ENCODE results near the gene AGTPBP1. TPM values are rescaled to one million over a fixed set of nuclear protein-coding genes. Genes with fewer than 3 reads are reported as not detected.
"Not testable (repeated sequence)": the region's sequence is repeated elsewhere in the genome, so short reads cannot be mapped to it uniquely, and the experiment has no call there.

AGTPBP1 gene
- total and polyA plus RNA-seq, 4 donors: 8.6 to 32.7 (median 18.3) TPM

DNA sequence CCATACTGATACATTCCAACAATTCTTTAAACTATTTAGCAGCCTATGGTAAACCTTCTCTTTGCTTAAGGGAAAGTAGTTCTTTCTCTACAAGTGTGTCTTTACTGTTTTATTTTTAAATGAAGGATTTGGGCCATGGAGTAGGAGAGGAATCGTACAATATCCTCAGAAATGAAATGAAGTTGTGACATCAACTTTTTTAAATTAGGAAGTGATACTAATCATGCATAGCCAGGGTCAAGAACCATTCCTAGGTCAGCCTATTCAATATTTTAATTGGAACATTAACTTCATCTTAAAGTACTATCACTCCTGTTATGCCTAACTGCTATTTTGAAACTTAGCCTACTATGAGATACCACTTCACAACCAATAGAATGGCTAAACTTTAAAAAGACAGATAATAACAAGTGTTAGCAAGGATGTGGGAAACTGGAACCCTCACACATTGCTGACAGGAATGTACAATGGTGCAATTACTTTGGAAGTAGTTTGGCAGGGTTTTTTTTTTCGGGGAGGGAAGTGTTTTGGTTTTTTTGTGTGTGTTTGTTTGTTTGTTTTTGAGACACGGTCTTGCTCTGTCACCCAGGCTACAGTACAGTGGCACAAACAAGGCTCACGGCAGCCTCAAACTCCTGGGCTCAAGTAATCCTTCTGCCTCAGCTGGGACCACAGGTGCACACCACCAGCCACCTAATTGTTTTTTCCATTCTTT is 10.7 kb downstream of the AGTPBP1 start:
- Histone ChIP-seq H3K27me3 (ENCODE audit: control insufficient read depth in 1 of 2, insufficient read depth in 2 of 2, low read length in 1 of 2) (no peaks in the 10 kb centered on the region), H3K4me3 (ENCODE audit: low read length in 2 of 2) (no peak overlapping the region), H3K4me1 (ENCODE audit: control insufficient read depth in 1 of 2, insufficient read depth in 2 of 2, low read length in 2 of 2) (peaks cover 2 to 5% of the 10 kb centered on the region in 2 donors), H3K36me3 (ENCODE audit: control insufficient read depth in 1 of 2, insufficient read depth in 2 of 2, low read length in 1 of 2) (no peaks in the 10 kb centered on the region), H3K27ac (ENCODE audit: low read depth in 1 of 2, low read length in 2 of 2) (no peak overlapping the region), H3K9me3 (ENCODE audit: control insufficient read depth, low read length) (no peaks in the 10 kb centered on the region)
- 82 to 87% methylated on average over 4 of the region's 4 CpGs for WGBS, 2 donors
- no peak for DNase-seq
- no peak for ATAC-seq (ENCODE audit: low FRiP score)
- intact Hi-C loops (cut with DNase I): no loop called here

DNA sequence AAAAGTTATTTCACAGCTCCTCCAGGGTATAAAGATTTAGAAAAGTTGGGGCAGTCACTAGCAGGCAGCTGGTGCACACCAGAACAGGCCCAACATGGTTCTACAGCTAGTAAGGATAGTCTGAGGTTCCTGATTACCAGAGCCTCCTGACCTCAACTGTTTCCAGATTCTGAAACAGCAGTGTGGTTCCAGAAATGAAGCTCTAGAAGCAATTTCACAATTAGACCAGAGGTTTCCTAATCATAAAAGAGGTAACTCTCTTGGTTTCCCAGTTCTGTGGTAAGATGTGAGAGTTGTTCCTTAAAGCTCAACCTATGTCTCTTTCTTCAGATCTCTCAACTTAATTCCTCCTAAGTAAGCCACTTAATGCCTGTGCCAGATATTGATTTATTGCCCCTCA is 11.9 kb downstream of the AGTPBP1 start:
- H3K9me3 ChIP-seq (ENCODE audit: control insufficient read depth, low read length): no peaks in the 10 kb centered on the region
- no peaks in the 10 kb centered on the region for H3K27me3 ChIP-seq (ENCODE audit: control insufficient read depth in 1 of 2, insufficient read depth in 2 of 2, low read length in 1 of 2)
- no peak overlapping the region for H3K27ac ChIP-seq (ENCODE audit: low read depth in 1 of 2, low read length in 2 of 2)
- intact Hi-C loops (cut with DNase I): no loop called here
- no peak for DNase-seq
- no peak overlapping the region for H3K4me3 ChIP-seq (ENCODE audit: low read length in 2 of 2)
- H3K36me3 ChIP-seq (ENCODE audit: control insufficient read depth in 1 of 2, insufficient read depth in 2 of 2, low read length in 1 of 2): no peaks in the 10 kb centered on the region
- peaks cover 2 to 5% of the 10 kb centered on the region in 2 donors for H3K4me1 ChIP-seq (ENCODE audit: control insufficient read depth in 1 of 2, insufficient read depth in 2 of 2, low read length in 2 of 2)
- no peak for ATAC-seq (ENCODE audit: low FRiP score)

DNA sequence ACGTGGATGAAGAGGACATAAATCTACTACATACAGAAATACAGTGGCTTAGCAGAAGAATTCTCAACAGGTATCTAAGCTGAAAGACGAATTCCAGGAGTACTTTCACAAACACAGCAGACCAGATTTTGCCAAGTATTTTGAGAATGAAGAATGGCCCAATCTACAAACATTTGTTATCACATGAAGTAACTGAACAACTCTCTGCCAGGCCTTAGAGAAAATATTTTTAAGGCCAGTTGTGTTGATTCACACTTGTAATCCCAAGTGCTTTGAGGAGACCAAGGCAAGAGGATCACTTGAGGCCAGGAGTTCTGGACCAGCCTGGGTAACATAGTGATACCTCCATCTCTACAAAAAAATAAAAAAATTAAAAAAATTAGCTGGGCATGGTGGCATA is 14.3 kb downstream of the AGTPBP1 start:
- H3K4me3 ChIP-seq (ENCODE audit: low read length in 2 of 2): no peak overlapping the region
- no peak overlapping the region for H3K27ac ChIP-seq (ENCODE audit: low read depth in 1 of 2, low read length in 2 of 2)
- intact Hi-C loops (cut with DNase I): no loop called here
- H3K27me3 ChIP-seq (ENCODE audit: control insufficient read depth in 1 of 2, insufficient read depth in 2 of 2, low read length in 1 of 2): no peaks in the 10 kb centered on the region
- DNase-seq (no peak), ATAC-seq (ENCODE audit: low FRiP score) (no peak)
- H3K9me3 ChIP-seq (ENCODE audit: control insufficient read depth, low read length): no peaks in the 10 kb centered on the region
- H3K4me1 ChIP-seq (ENCODE audit: control insufficient read depth in 1 of 2, insufficient read depth in 2 of 2, low read length in 2 of 2): peaks cover 2 to 5% of the 10 kb centered on the region in 2 donors
- no peaks in the 10 kb centered on the region for H3K36me3 ChIP-seq (ENCODE audit: control insufficient read depth in 1 of 2, insufficient read depth in 2 of 2, low read length in 1 of 2)
- 4 to 6% methylated on average over 2 of the region's 2 CpGs for WGBS, 2 donors

DNA sequence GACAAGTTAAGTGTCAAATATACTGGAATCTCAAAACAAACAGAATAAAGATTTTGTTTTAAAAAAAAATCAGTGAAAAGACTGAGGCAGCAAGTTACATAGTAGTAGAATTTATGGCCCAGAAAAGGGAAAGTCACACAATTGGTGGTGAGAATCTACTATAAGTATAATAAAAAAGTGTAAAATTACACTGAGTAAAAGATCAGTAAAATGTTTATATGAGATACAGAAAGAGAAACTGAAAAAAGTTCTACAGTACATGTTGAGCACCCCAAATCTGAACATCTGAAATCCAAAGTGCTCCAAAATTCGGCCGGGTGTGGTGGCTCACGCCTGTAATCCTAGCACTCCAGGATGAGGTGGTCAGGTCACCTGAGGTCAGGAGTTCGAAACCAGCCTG is 15.0 kb downstream of the AGTPBP1 start:
- no peaks in the 10 kb centered on the region for H3K27me3 ChIP-seq (ENCODE audit: control insufficient read depth in 1 of 2, insufficient read depth in 2 of 2, low read length in 1 of 2)
- H3K9me3 ChIP-seq (ENCODE audit: control insufficient read depth, low read length): no peaks in the 10 kb centered on the region
- no peaks in the 10 kb centered on the region for H3K36me3 ChIP-seq (ENCODE audit: control insufficient read depth in 1 of 2, insufficient read depth in 2 of 2, low read length in 1 of 2)
- H3K27ac ChIP-seq (ENCODE audit: low read depth in 1 of 2, low read length in 2 of 2): no peak overlapping the region
- no peak for DNase-seq
- H3K4me1 ChIP-seq (ENCODE audit: control insufficient read depth in 1 of 2, insufficient read depth in 2 of 2, low read length in 2 of 2): peaks cover 2 to 5% of the 10 kb centered on the region in 2 donors
- no peak for ATAC-seq (ENCODE audit: low FRiP score)
- 96% methylated on average over 4 of the region's 4 CpGs for WGBS, 2 donors
- intact Hi-C loops (cut with DNase I): no loop called here
- no peak overlapping the region for H3K4me3 ChIP-seq (ENCODE audit: low read length in 2 of 2)

DNA sequence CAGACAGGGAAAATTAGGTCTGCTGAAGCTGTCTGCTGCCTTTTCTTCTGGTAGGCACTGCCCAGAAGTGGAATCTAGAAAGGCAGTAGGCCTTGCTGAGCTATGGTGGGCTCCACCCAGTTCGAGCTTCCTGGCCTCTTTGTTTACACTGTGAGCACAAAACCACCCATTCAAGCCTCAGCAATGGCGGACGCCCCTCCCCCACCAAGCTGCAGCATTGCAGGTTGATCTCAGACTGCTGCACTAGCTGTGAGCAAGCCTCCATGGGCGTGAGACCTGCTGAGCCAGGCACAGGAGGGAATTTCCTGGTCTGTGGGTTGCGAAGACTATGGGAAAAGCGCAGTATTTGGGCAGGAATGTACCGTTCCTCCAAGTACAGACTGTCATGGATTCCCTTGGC is 18.5 kb downstream of the AGTPBP1 start:
- no peaks in the 10 kb centered on the region for H3K36me3 ChIP-seq (ENCODE audit: control insufficient read depth in 1 of 2, insufficient read depth in 2 of 2, low read length in 1 of 2)
- no peak for DNase-seq
- WGBS, 2 donors: 82 to 90% methylated on average over 7 of the region's 7 CpGs
- H3K9me3 ChIP-seq (ENCODE audit: control insufficient read depth, low read length): no peaks in the 10 kb centered on the region
- H3K4me1 ChIP-seq (ENCODE audit: control insufficient read depth in 1 of 2, insufficient read depth in 2 of 2, low read length in 2 of 2): peaks cover 2 to 5% of the 10 kb centered on the region in 2 donors
- intact Hi-C loops (cut with DNase I): no loop called here
- no peak overlapping the region for H3K4me3 ChIP-seq (ENCODE audit: low read length in 2 of 2)
- no peak overlapping the region for H3K27ac ChIP-seq (ENCODE audit: low read depth in 1 of 2, low read length in 2 of 2)
- ATAC-seq (ENCODE audit: low FRiP score): no peak
- H3K27me3 ChIP-seq (ENCODE audit: control insufficient read depth in 1 of 2, insufficient read depth in 2 of 2, low read length in 1 of 2): no peaks in the 10 kb centered on the region

DNA sequence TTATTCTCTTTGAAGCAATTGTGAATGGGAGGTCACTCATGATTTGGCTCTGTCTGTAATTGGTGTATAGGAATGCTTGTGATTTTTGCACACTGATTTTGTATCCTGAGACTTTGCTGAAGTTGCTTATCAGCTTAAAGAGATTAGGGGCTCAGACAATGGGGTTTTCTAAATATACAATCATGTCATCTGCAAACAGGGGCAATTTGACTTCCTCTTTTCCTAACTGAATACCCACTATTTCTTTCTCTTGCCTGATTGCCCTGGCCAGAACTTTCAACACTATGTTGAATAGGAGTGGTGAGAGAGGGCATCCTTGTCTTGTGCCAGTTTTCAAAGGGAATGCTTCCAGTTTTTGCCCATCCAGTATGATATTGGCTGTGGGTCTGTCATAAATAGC is 22.3 kb downstream of the AGTPBP1 start:
- intact Hi-C loops (cut with DNase I); H3K9me3 ChIP-seq (ENCODE audit: control insufficient read depth, low read length); H3K36me3 ChIP-seq (ENCODE audit: control insufficient read depth in 1 of 2, insufficient read depth in 2 of 2, low read length in 1 of 2); DNase-seq; ATAC-seq (ENCODE audit: low FRiP score); H3K27ac ChIP-seq (ENCODE audit: low read depth in 1 of 2, low read length in 2 of 2); H3K4me1 ChIP-seq (ENCODE audit: control insufficient read depth in 1 of 2, insufficient read depth in 2 of 2, low read length in 2 of 2); H3K27me3 ChIP-seq (ENCODE audit: control insufficient read depth in 1 of 2, insufficient read depth in 2 of 2, low read length in 1 of 2); H3K4me3 ChIP-seq (ENCODE audit: low read length in 2 of 2): not testable (repeated sequence)

DNA sequence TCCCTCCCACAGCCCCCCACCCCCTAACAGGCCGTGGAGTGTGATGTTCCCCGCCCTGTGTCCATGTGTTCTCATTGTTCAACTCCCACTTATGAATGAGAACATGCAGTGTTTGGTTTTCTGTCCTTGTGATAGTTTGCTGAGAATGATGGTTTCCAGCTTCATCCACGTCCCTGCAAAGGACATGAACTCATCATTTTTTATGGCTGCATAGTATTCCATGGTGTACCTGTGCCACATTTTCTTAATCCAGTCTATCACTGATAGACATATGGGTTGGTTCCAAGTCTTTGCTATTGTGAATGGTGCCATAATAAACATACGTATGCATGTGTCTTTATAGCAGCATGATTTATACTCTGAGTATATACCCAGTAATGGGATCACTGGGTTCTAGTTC is 23.9 kb downstream of the AGTPBP1 start:
- intact Hi-C loops (cut with DNase I): not testable (repeated sequence)

DNA sequence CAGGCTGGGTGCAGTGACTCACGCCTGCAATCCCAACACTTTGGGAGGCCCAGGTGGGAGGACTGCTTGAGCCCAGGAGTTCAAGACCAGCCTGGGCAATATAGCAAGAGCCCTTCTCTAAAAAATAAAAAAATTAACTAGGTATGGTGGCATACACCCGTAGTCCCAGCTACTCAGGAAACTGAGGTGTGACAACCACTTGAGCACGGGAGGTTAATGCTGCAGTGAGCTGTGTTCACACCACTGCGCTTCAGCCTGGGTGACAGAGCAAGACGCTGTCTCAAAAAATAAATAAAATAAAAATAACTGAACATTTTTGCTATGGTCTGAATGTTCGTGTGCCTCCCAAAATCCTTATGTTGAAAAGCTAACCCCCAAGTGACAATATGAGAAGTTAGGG is 24.5 kb downstream of the AGTPBP1 start:
- Histone ChIP-seq H3K9me3 (ENCODE audit: control insufficient read depth, low read length) (no peaks in the 10 kb centered on the region), H3K27me3 (ENCODE audit: control insufficient read depth in 1 of 2, insufficient read depth in 2 of 2, low read length in 1 of 2) (no peaks in the 10 kb centered on the region), H3K4me3 (ENCODE audit: low read length in 2 of 2) (no peak overlapping the region), H3K27ac (ENCODE audit: low read depth in 1 of 2, low read length in 2 of 2) (no peak overlapping the region), H3K4me1 (ENCODE audit: control insufficient read depth in 1 of 2, insufficient read depth in 2 of 2, low read length in 2 of 2) (no peaks in the 10 kb centered on the region), H3K36me3 (ENCODE audit: control insufficient read depth in 1 of 2, insufficient read depth in 2 of 2, low read length in 1 of 2) (no peaks in the 10 kb centered on the region)
- intact Hi-C loops (cut with DNase I): no loop called here
- ATAC-seq (ENCODE audit: low FRiP score) (no peak), DNase-seq (no peak)
- 97 to 99% methylated on average over 6 of the region's 6 CpGs for WGBS, 2 donors

More for the DNA sequence above, 23.9 kb downstream of the AGTPBP1 start:
- not testable (repeated sequence) for H3K27ac ChIP-seq (ENCODE audit: low read depth in 1 of 2, low read length in 2 of 2); H3K4me1 ChIP-seq (ENCODE audit: control insufficient read depth in 1 of 2, insufficient read depth in 2 of 2, low read length in 2 of 2); ATAC-seq (ENCODE audit: low FRiP score); DNase-seq; H3K27me3 ChIP-seq (ENCODE audit: control insufficient read depth in 1 of 2, insufficient read depth in 2 of 2, low read length in 1 of 2); H3K4me3 ChIP-seq (ENCODE audit: low read length in 2 of 2); H3K36me3 ChIP-seq (ENCODE audit: control insufficient read depth in 1 of 2, insufficient read depth in 2 of 2, low read length in 1 of 2); H3K9me3 ChIP-seq (ENCODE audit: control insufficient read depth, low read length)
- whole genome bisulfite sequencing, 2 donors: 90 to 97% methylated on average over 4 of the region's 4 CpGs

DNA sequence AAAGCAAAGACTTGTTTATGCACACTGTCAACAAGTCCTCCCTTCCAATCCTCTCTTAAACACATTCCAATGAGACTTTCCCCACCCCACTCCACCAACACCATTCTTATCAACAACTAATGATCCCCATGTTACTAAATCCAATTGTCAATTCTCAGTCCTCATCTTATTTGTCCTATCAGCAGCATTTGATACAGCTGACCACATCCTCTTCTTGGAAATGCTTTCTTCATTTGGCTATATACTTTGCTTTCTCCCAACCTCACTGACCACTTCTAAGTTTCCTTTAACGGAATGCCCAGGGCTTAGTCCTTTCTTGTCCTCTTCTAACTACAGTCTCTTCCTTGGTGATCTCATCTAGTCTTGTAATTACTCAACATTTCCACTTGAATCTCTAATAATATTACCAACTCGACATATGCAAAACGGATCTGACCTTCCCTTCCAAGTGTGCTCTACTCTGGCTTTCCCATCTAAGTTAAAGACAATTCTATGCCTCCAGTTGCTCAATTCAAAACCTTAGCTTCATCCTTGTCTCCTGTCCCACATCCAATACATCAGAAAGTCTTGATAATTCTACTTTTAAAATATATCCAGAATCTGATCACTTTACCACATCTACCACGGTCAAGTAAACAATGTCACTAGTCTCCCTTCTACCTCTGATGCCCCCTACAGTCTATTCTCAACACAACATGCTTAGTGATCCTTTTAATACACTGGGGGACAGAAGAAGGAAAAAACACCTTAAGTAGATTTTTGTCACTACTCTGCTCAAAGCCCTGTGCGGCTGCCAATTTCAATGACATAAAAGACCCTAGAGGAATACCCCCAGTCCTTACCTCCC is 25.5 kb downstream of the AGTPBP1 start:
- DNase-seq (no peak), ATAC-seq (ENCODE audit: low FRiP score) (no peak)
- Histone ChIP-seq H3K27ac (ENCODE audit: low read depth in 1 of 2, low read length in 2 of 2) (no peak overlapping the region), H3K4me3 (ENCODE audit: low read length in 2 of 2) (no peak overlapping the region), H3K27me3 (ENCODE audit: control insufficient read depth in 1 of 2, insufficient read depth in 2 of 2, low read length in 1 of 2) (no peaks in the 10 kb centered on the region), H3K4me1 (ENCODE audit: control insufficient read depth in 1 of 2, insufficient read depth in 2 of 2, low read length in 2 of 2) (no peaks in the 10 kb centered on the region), H3K36me3 (ENCODE audit: control insufficient read depth in 1 of 2, insufficient read depth in 2 of 2, low read length in 1 of 2) (no peaks in the 10 kb centered on the region), H3K9me3 (ENCODE audit: control insufficient read depth, low read length) (no peaks in the 10 kb centered on the region)
- WGBS, 2 donors: 82 to 84% methylated on average over 5 of the region's 5 CpGs
- intact Hi-C loops (cut with DNase I): no loop called here
